ENCODE results near the gene DAB1. TPM values are rescaled to one million over a fixed set of nuclear protein-coding genes. Genes with fewer than 3 reads are reported as not detected.

DAB1 gene
- total RNA-seq, 1 experiment from 2014 or later, result not detected

DNA sequence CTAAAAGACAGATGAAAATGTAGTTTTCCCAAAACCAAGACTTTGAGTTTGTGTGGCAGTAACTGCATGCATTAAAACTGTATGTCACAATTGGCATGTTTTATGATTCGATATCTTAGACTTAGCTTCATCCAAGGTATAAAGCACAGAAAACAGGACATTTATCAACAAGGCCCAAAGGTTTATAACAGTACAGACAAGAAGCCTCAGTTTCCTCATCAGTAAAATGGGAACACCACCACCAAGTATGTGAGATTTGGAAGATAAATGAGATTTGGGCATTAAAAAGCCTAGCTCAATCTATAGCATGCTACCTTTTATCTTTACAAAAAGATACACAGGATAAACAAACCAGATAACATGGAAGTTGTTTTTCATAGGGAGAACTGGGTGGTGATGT is 128.5 kb downstream of the DAB1 start:
- TF ChIP-seq CEBPB (IDR thresholded peaks at IDR 0.05; ENCODE audit: low read depth) (no peak), EGR1 (IDR thresholded peaks at IDR 0.05; ENCODE audit: low read depth) (no peak), POLR2AphosphoS5 (IDR thresholded peaks at IDR 0.05; ENCODE audit: low read depth, low read length) (no peak), ZNF274 (IDR thresholded peaks at IDR 0.05; ENCODE audit: low read depth, low read length) (no peak)
- no peak overlapping the region for H3K4me2 ChIP-seq (ENCODE audit: low read length)
- intact Hi-C loops (cut with micrococcal nuclease), result no loop called here
- H3K4me1 ChIP-seq (ENCODE audit: control insufficient read depth in 1 of 2, insufficient read depth in 2 of 2, low read length in 2 of 2), result no peaks in the 10 kb centered on the region
- H3K27me3 ChIP-seq (ENCODE audit: insufficient read depth, low read length), result 0 out of 2 replicates have a peak, but pooled peaks cover 3% of the 10 kb centered on the region
- CTCF ChIA-PET, result no interaction called here
- no peak overlapping the region for H2AFZ ChIP-seq (ENCODE audit: low read depth, low read length, poor library complexity, severe bottlenecking)
- H3K9me2 ChIP-seq (ENCODE audit: insufficient read depth), result no peaks in the 10 kb centered on the region
- no peaks in the 10 kb centered on the region for H3K79me2 ChIP-seq (ENCODE audit: insufficient read depth, low read length)
- RAD21 ChIA-PET (ENCODE audit: low non-redundant PET in 1 of 2, low total read pairs in 2 of 2, uncharacterized antibody in 2 of 2, unreplicated experiment in 2 of 2), result no interaction called here
- no peak for DNase-seq (ENCODE audit: low read depth, low spot score)
- no peaks in the 10 kb centered on the region for H3K9me3 ChIP-seq (ENCODE audit: control insufficient read depth in 1 of 2, insufficient read depth in 1 of 2, low read depth in 1 of 2, low read length in 2 of 2)
- H4K20me1 ChIP-seq (ENCODE audit: insufficient read depth), result no peaks in the 10 kb centered on the region
- ATAC-seq, result no peak
- no peaks in the 10 kb centered on the region for H3K36me3 ChIP-seq (ENCODE audit: control insufficient read depth in 1 of 2, insufficient read depth in 2 of 2, low read length in 2 of 2)
- H3K27ac ChIP-seq (ENCODE audit: low read depth, low read length), result no peak overlapping the region
- POLR2A ChIA-PET, result no interaction called here
- H3K9ac ChIP-seq (ENCODE audit: low read length), result no peak overlapping the region
- no peak overlapping the region for H3K4me3 ChIP-seq (replicated peaks in 1 of 2; ENCODE audit: low read depth in 1 of 2, low read length in 2 of 2)
- no TSS peak for BruUV-seq (replicated peaks)

DNA sequence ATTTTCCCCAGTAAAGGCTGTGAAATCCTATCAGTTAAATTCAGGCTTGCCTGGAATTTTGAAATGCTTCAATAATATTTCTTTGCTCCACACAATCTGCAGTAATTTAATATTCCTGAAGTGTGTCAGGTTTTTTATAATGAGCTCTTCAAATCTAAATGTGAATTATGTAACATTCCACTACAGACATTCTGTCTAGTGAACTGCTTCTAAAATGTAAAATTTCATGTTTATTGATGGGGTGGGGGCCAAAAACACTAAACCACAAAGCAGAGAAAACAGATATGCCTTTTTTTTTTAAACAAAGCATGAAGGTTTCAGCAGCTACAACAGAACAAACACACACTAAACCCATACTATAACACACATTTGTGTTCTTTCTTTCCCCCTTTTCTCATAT is 129.7 kb downstream of the DAB1 start:
- Histone ChIP-seq H3K36me3 (ENCODE audit: control insufficient read depth in 1 of 2, insufficient read depth in 2 of 2, low read length in 2 of 2) (no peaks in the 10 kb centered on the region), H3K4me3 (replicated peaks in 1 of 2; ENCODE audit: low read depth in 1 of 2, low read length in 2 of 2) (no peak overlapping the region), H4K20me1 (ENCODE audit: insufficient read depth) (no peaks in the 10 kb centered on the region), H2AFZ (ENCODE audit: low read depth, low read length, poor library complexity, severe bottlenecking) (no peak overlapping the region), H3K4me1 (ENCODE audit: control insufficient read depth in 1 of 2, insufficient read depth in 2 of 2, low read length in 2 of 2) (no peaks in the 10 kb centered on the region), H3K27me3 (ENCODE audit: insufficient read depth, low read length) (0 out of 2 replicates have a peak, but pooled peaks cover 3% of the 10 kb centered on the region), H3K9me2 (ENCODE audit: insufficient read depth) (no peaks in the 10 kb centered on the region), H3K9ac (ENCODE audit: low read length) (no peak overlapping the region), H3K9me3 (ENCODE audit: control insufficient read depth in 1 of 2, insufficient read depth in 1 of 2, low read depth in 1 of 2, low read length in 2 of 2) (no peaks in the 10 kb centered on the region), H3K4me2 (ENCODE audit: low read length) (no peak overlapping the region), H3K79me2 (ENCODE audit: insufficient read depth, low read length) (no peaks in the 10 kb centered on the region), H3K27ac (ENCODE audit: low read depth, low read length) (no peak overlapping the region)
- intact Hi-C loops (cut with micrococcal nuclease), result loop anchor here (5.0 kb wide), 1 partner anchor 282 kb away; no protein-coding TSS in a partner anchor
- POLR2A ChIA-PET, result no interaction called here
- CTCF ChIA-PET, result no interaction called here
- BruUV-seq (replicated peaks), result no TSS peak
- TF ChIP-seq SP1 (IDR thresholded peaks at IDR 0.05; ENCODE audit: low read depth) (no peak), ZNF274 (IDR thresholded peaks at IDR 0.05; ENCODE audit: low read depth, low read length) (no peak), JUND (IDR thresholded peaks at IDR 0.05) (no peak), POLR2A (IDR thresholded peaks at IDR 0.05; ENCODE audit: borderline replicate concordance, extremely low read depth, insufficient read depth, insufficient read length) (no peak), SRF (IDR thresholded peaks at IDR 0.05; ENCODE audit: low read depth) (no peak), EZH2phosphoT487 (IDR thresholded peaks at IDR 0.05; ENCODE audit: borderline replicate concordance) (no peak), CEBPB (IDR thresholded peaks at IDR 0.05; ENCODE audit: low read depth) (no peak), POLR2AphosphoS5 (IDR thresholded peaks at IDR 0.05; ENCODE audit: low read depth, low read length) (no peak)
- TF ChIP-seq, protein P1, sequence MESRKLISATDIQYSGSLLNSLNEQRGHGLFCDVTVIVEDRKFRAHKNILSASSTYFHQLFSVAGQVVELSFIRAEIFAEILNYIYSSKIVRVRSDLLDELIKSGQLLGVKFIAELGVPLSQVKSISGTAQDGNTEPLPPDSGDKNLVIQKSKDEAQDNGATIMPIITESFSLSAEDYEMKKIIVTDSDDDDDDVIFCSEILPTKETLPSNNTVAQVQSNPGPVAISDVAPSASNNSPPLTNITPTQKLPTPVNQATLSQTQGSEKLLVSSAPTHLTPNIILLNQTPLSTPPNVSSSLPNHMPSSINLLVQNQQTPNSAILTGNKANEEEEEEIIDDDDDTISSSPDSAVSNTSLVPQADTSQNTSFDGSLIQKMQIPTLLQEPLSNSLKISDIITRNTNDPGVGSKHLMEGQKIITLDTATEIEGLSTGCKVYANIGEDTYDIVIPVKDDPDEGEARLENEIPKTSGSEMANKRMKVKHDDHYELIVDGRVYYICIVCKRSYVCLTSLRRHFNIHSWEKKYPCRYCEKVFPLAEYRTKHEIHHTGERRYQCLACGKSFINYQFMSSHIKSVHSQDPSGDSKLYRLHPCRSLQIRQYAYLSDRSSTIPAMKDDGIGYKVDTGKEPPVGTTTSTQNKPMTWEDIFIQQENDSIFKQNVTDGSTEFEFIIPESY (IDR thresholded peaks at IDR 0.05; ENCODE audit: extremely low read depth, insufficient replicate concordance, low read length), result no peak
- TF ChIP-seq, protein P2, sequence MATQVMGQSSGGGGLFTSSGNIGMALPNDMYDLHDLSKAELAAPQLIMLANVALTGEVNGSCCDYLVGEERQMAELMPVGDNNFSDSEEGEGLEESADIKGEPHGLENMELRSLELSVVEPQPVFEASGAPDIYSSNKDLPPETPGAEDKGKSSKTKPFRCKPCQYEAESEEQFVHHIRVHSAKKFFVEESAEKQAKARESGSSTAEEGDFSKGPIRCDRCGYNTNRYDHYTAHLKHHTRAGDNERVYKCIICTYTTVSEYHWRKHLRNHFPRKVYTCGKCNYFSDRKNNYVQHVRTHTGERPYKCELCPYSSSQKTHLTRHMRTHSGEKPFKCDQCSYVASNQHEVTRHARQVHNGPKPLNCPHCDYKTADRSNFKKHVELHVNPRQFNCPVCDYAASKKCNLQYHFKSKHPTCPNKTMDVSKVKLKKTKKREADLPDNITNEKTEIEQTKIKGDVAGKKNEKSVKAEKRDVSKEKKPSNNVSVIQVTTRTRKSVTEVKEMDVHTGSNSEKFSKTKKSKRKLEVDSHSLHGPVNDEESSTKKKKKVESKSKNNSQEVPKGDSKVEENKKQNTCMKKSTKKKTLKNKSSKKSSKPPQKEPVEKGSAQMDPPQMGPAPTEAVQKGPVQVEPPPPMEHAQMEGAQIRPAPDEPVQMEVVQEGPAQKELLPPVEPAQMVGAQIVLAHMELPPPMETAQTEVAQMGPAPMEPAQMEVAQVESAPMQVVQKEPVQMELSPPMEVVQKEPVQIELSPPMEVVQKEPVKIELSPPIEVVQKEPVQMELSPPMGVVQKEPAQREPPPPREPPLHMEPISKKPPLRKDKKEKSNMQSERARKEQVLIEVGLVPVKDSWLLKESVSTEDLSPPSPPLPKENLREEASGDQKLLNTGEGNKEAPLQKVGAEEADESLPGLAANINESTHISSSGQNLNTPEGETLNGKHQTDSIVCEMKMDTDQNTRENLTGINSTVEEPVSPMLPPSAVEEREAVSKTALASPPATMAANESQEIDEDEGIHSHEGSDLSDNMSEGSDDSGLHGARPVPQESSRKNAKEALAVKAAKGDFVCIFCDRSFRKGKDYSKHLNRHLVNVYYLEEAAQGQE (IDR thresholded peaks at IDR 0.05; ENCODE audit: low read depth), result no peak
- TF ChIP-seq, protein P3, sequence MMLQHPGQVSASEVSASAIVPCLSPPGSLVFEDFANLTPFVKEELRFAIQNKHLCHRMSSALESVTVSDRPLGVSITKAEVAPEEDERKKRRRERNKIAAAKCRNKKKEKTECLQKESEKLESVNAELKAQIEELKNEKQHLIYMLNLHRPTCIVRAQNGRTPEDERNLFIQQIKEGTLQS (IDR thresholded peaks at IDR 0.05), result no peak
- DNase-seq (ENCODE audit: low read depth, low spot score), result no peak
- no peak for ATAC-seq
- RAD21 ChIA-PET (ENCODE audit: low non-redundant PET in 1 of 2, low total read pairs in 2 of 2, uncharacterized antibody in 2 of 2, unreplicated experiment in 2 of 2), result no interaction called here

All from HCT116 (cell line).